Right forelimb (tissue), 1 donor: Measurements from ENCODE around the gene HAS3.
"Not testable (repeated sequence)": the region's sequence is repeated elsewhere in the genome, so short reads cannot be mapped to it uniquely, and the experiment has no call there.

ENCODE experiments used
- DNase-seq: peaks from one replicate; pipeline ENCODE4 v3.0.0-alpha.2; 2018

The HAS3 gene

DNA sequence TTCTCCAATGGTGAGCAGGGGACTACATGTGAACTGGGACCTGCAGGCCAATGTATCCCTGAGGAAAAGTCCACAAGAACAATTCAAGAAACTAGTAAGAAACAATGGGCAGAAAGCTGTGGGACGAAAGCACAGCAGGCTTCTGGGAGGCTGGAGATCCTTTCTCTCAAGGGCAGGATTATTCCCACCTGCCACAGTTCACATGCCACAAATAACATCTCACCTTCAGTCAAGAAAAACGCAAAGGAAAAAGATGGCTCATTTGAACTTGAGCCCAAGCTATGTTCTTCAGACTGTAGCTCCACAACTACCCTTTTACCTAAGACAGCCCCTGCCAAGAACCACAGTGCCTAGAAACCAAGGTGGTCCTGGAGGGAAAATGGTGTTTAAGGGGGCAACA, 13.0 kb downstream of the HAS3 start:
- DNase-seq = no peak

GRCh38 chr16:69118994-69119393, 13.5 kb downstream of the HAS3 start:
- no peak for DNase-seq

- no peak for DNase-seq
These were observed 14.1 kb downstream of the HAS3 start for GRCh38 chr16:69119536-69119935.

DNA sequence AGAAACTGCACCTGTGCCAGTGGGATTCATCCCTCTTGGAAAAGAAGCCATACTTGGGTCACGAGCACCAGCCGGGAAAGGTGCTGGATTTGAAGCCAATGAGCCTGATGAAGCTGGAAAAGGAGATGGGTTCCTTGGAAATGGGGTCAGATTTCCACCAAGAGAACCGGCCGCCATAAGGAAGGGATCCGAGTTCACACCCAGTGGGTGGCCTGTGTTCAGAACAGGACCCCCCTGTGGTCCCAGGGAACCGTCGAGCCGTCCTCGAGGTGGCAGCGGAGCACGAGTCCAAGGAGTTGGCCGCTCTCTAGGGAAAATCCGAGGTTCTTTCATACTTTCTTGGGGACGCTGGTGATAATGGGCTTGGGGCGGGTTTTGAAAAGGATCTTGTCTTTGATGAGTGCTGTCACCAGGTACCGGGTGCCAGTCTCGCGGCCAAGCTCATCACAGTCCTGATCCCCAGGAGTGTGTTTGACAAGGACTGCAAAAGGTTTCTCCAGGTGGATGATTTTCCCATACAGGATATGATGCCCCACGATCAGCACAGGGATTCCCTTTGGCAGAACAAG, 14.7 kb downstream of the HAS3 start:
- DNase-seq = no peak

DNA sequence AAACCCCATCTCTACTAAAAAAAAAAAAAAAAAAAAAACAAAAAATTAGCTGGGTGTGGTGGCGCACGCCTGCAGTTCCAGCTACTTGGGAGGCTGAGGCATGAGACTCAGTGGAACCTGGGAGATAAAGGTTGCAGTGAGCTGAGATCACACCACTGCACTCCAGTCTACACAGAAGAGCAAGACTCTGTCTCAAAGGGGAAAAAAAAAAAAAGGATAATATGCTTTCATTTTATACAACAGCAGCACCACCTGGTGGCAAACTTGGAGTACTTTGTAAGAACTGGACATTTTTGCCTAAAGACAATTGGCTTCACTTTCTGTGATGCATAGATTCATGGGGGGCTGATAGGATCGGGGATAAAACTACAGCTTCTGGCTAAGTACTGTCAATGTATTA, 18.5 kb downstream of the HAS3 start:
- DNase-seq = no peak

- not testable (repeated sequence) for DNase-seq
These were observed 19.0 kb downstream of the HAS3 start for GRCh38 chr16:69124406-69124805.

DNA sequence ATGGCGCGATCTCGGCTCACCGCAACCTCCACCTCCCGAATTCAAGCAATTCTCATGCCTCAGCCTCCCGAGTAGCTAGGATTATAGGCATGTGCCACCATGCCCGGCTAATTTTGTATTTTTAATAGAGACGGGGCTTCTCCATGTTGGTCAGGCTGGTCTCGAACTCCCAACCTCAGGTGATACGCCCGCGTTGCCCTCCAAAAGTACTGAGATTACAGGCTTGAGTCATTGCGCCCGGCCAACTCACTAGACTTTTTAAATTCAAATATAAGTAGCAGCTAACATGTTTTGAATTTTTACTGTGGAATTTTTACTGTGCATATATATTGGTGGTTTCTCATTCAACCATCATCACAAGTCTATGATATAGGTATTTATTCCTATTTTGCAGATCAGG, 19.5 kb downstream of the HAS3 start:
- DNase-seq = not testable (repeated sequence)

GRCh38 chr16:69126221-69126620, 20.8 kb downstream of the HAS3 start:
- no peak for DNase-seq

- not testable (repeated sequence) for DNase-seq
These were observed 21.3 kb downstream of the HAS3 start for GRCh38 chr16:69126801-69127200.

- no peak for DNase-seq
These were observed 22.6 kb downstream of the HAS3 start for GRCh38 chr16:69127966-69128510.

- DNase-seq = no peak
These were observed 25.0 kb downstream of the HAS3 start for GRCh38 chr16:69130461-69130860.

DNA sequence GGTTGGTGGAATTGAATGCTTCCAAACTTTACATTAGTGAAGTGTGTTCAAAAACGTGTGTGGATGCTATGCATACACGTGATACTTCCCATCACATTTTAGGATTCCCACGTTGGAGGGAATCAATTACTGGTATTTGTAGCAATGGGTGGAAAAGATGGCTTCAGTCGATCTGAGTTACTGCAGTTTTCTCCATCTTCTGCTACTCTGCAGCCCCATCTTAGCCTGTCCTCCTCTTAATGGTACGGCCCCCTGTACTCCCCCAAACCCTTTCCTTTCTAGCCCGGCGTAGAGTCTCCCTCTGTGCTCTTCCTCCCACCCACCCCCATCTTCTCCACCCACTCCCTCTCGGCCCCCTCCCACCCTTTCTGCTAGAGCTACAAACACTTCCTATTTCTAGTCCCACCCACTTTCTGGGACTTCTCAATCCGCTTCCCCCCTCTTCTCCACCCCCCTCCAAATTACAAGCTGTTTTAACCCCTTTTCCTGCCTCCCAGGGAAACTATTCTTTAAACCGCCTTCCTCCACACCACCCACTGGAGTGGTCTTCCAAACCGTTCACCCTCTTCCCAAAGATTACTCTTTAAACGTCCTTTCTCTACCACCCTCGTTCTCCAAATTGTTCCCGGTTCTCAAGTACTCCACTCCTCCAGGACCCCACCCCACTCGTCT, 25.9 kb downstream of the HAS3 start:
- DNase-seq = peak; percentile 60

DNA sequence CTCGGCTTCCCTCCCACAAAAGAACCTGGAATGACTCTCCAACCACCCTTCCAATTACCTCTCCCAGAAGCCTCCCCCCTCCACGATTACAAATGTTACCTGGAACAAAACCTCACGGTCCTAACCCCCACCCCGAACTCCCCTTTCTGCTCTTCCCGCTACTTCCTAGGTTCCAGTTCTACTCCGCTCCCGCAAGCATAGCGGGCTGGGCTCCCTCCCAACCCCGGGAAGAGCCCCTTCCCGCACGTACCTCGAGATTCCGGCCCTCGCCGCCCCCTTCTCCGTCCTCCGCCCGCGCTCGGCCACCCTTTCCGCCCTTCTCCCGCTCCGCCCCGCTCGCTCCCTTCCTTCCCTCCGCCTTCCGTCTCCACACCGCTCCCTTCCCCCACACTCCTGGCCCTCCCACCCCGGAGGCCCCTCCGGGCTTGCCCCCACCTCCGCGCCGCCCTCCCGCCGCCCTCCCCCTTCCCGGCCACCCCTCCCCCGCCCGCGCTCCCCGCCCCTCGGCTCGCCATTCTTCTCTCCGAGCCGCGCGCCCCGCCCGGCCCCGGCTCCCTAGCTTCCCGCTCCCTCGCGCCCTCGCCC, 26.5 kb downstream of the HAS3 start:
- peak; percentile 90 for DNase-seq

DNA sequence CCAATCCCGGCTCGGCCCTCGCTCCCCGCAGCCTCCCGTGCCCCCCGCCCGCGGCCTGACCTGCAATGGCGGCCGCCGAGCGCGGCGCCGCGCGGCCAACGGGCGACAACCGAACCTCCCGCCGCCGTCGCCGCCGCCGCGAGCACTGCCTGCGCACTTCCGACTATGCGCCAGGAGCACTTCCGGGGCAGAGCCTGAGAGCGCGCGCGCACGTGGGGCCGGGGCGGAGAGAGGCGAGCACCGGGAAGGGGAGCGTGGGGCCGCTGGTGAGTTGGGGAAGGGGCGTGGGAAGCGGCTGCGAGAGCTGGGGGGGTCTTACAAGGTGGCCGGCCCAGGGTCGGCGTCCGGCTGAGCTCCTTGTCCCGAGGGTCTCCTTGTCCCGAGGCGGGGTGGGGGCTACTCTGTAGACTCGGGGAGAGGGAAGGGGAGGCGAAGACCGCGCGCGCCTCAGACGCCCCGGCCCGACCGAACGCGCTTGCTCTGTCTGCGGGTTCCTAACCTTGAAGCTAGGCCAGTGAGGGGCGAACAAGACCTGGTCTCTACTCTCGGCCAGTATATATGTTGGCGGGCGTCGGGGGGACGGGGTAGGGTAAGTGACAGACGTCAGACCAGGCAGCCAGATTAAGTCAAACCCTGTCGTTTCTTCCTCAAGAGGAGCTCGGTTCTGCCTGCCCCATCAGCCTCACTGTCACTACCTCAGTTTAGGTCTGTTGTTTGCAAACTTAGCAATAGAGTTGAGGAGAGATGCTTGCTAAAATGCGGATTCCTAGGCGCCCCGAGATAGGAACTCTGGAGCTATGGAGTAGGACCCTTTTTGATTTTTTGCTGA, 27.2 kb downstream of the HAS3 start, which contains the start of the genes CHTF8 and UTP4:
TSS of gene CHTF8 (minus strand) at position 165 of the 829 bp plus-strand sequence. CDS start 11,130 bp downstream, outside the sequence.
TSS of gene UTP4 (plus strand) at position 226 of the 829 bp plus-strand sequence. CDS start 811 bp downstream, outside the sequence.
- peak; percentile 93 for DNase-seq

DNA sequence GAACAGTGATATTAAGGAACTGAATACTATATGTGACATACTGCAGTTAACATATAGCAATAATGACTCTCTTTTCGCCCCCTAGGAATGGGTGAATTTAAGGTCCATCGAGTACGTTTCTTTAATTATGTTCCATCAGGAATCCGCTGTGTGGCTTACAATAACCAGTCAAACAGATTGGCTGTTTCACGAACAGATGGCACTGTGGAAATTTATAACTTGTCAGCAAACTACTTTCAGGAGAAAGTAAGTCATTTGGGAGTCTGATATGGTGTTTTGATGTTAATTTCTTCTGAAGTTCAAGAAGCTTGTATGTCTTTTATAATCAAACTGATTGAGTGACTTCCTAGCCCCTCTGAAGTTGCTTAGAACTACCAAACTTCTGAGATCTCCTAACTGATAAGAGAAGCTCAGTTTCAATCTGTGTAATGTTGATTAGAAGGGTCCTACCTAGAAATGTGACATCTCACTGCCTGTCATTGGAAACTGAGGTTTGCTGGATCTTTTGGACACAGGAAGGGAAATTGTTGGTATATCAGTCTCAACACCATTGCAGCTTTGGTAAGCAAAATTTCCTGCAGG, 28.0 kb downstream of the HAS3 start:
- DNase-seq = no peak

DNA sequence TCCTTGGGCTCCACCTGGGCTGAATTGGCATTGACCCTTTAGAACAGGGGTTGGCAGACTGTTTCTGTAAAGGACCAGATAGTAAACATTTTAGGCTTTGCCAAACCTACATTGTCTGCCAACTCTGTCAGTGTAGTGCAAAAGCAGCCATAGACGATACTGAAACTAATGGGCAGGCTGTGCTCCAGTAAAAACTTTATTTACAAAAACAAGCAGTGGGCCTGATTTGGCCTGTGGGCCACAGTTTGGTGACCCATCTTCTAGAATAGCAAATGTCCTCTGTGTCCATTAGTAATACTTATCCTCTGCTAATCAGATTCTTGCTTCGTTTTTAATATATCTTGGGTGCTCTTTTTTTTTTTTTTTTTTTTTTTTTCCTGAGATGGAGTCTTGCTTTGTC, 33.2 kb downstream of the HAS3 start:
- no peak for DNase-seq

GRCh38 chr16:69139464-69139863, 34.0 kb downstream of the HAS3 start:
- not testable (repeated sequence) for DNase-seq

- DNase-seq = no peak
These were observed 35.6 kb downstream of the HAS3 start for GRCh38 chr16:69141014-69141413.

GRCh38 chr16:69141936-69142335, 36.5 kb downstream of the HAS3 start:
- DNase-seq = no peak

DNA sequence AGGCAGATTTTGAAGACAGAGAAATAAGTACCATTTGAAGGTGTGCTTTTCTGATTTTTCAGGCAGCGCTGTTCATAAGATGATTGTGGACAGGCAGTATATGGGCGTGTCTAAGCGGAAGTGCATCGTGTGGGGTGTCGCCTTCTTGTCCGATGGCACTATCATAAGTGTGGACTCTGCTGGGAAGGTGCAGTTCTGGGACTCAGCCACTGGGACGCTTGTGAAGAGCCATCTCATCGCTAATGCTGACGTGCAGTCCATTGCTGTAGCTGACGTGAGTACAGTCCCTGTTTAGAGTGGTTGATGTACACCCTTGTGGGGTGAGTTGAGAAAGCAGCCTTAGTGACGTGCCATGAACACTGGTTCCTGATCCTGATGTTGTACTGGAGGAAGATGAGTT, 37.7 kb downstream of the HAS3 start:
- no peak for DNase-seq

DNA sequence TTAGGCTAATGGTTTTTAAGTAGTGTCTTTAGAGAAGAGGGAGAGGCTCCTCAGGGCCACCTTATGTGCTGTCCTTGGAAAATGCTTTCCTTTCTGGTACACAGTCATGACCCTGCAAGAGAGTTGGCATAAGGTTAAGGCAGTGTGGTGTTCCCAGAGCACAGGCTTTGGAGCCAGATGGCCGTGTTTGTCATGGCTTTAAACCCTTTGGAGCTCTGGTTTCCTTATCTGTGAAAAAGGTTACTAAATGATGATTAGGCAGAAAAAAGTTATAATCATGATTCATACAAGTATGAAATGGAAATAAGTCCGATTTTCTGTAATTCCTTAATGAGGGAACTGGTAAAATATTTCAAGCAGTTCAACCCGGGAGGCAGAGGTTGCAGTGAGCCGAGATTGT, 40.2 kb downstream of the HAS3 start:
- no peak for DNase-seq

DNA sequence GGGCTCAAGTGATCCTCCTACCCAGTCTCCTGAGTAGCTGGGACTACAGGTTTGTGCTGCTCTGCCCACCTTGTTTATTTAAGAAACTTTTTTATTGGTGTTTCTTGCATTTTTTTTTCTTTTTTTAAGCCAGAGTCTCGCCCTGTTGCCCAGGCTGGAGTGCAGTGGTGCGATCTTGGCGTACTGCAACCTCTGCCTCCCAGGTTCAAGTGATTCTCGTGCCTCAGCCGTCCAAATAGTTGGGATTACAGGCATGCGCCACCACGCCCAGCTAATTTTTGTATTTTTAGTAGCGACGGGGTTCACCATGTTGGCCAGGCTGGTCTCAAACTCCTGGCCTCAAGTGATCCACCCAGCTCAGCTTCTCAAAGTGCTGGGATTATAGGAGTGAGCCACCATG, 44.2 kb downstream of the HAS3 start:
- DNase-seq = not testable (repeated sequence)
